ENCODE data around the gene THYN1.
"Not testable (repeated sequence)": the region's sequence is repeated elsewhere in the genome, so short reads cannot be mapped to it uniquely, and the experiment has no call there.

Gene THYN1

GRCh38 chr11:134275188-134275533, 22.0 kb upstream of the THYN1 start:
- no peak for DNase-seq (ENCODE audit: low read depth)

- no peak for DNase-seq (ENCODE audit: low read depth)
Measured at GRCh38 chr11:134273317-134273712, 20.2 kb upstream of the THYN1 start.

GRCh38 chr11:134272381-134273316, 19.5 kb upstream of the THYN1 start:
- no peak for DNase-seq (ENCODE audit: low read depth)

- DNase-seq (ENCODE audit: low read depth) = no peak
Measured at GRCh38 chr11:134271978-134272377, 18.8 kb upstream of the THYN1 start.

- no peak for DNase-seq (ENCODE audit: low read depth)
Measured at GRCh38 chr11:134270250-134270714, 17.1 kb upstream of the THYN1 start.

GRCh38 chr11:134267966-134268365, 14.8 kb upstream of the THYN1 start:
- no peak for DNase-seq (ENCODE audit: low read depth)

- no peak for DNase-seq (ENCODE audit: low read depth)
Measured at GRCh38 chr11:134267461-134267860, 14.3 kb upstream of the THYN1 start.

GRCh38 chr11:134266841-134267251, 13.7 kb upstream of the THYN1 start:
- DNase-seq (ENCODE audit: low read depth) = no peak

- DNase-seq (ENCODE audit: low read depth) = no peak
Measured at GRCh38 chr11:134266440-134266839, 13.3 kb upstream of the THYN1 start.

- no peak for DNase-seq (ENCODE audit: low read depth)
Measured at GRCh38 chr11:134264966-134265764, 12.0 kb upstream of the THYN1 start.

GRCh38 chr11:134261626-134262488, 8.7 kb upstream of the THYN1 start:
- no peak for DNase-seq (ENCODE audit: low read depth)

- DNase-seq (ENCODE audit: low read depth) = no peak
Measured at GRCh38 chr11:134260983-134261382, 7.8 kb upstream of the THYN1 start.

- DNase-seq (ENCODE audit: low read depth) = no peak
Measured at GRCh38 chr11:134260503-134260902, 7.4 kb upstream of the THYN1 start.

- DNase-seq (ENCODE audit: low read depth) = no peak
Measured at GRCh38 chr11:134258577-134258976, 5.4 kb upstream of the THYN1 start.

GRCh38 chr11:134257101-134257500, 3.9 kb upstream of the THYN1 start:
- DNase-seq (ENCODE audit: low read depth) = no peak

GRCh38 chr11:134255184-134255561, 2.0 kb upstream of the THYN1 start:
- DNase-seq (ENCODE audit: low read depth) = not testable (repeated sequence)

GRCh38 chr11:134254433-134255183, 1.5 kb upstream of the THYN1 start:
- no peak for DNase-seq (ENCODE audit: low read depth)

- no peak for DNase-seq (ENCODE audit: low read depth)
Measured at GRCh38 chr11:134252346-134253187, 585 bp downstream of the THYN1 start.

GRCh38 chr11:134250675-134251074, 2.5 kb downstream of the THYN1 start:
- DNase-seq (ENCODE audit: low read depth) = no peak

- no peak for DNase-seq (ENCODE audit: low read depth)
Measured at GRCh38 chr11:134250246-134250645, 2.9 kb downstream of the THYN1 start.

Data from T-helper 22 cell (primary cell).